Germinal center (tissue), 1 donor: ENCODE results near the gene SAE1.
"Not testable (repeated sequence)": the region's sequence is repeated elsewhere in the genome, so short reads cannot be mapped to it uniquely, and the experiment has no call there.

Source experiments
- DNase-seq: peaks from one replicate; pipeline ENCODE4 v3.0.0; 2012; ENCODE audit warnings: mixed read lengths, low spot score

Gene SAE1

GRCh38 chr19:47240996-47241918, 110.6 kb downstream of the SAE1 start:
- peak; percentile 62 for DNase-seq

- DNase-seq = no peak
These were observed 111.4 kb downstream of the SAE1 start for GRCh38 chr19:47241919-47242577.

- DNase-seq = no peak
These were observed 112.7 kb downstream of the SAE1 start for GRCh38 chr19:47243364-47243775.

GRCh38 chr19:47243776-47244547, 113.3 kb downstream of the SAE1 start:
- DNase-seq = peak; percentile 83

- DNase-seq = peak; percentile 75
These were observed 116.8 kb downstream of the SAE1 start for GRCh38 chr19:47247308-47247990.

- not testable (repeated sequence) for DNase-seq
These were observed 122.4 kb downstream of the SAE1 start for GRCh38 chr19:47253016-47253415.

GRCh38 chr19:47253467-47253881, 122.8 kb downstream of the SAE1 start:
- DNase-seq = no peak

- no peak for DNase-seq
These were observed 123.3 kb downstream of the SAE1 start for GRCh38 chr19:47253970-47254369.

GRCh38 chr19:47255879-47256692, 125.5 kb downstream of the SAE1 start, which contains the start of gene CCDC9:
Gene CCDC9, plus strand, starts transcription at chr19:47256525. Its CDS starts 1,876 bp downstream, at chr19:47258401.
- DNase-seq = no peak

- DNase-seq = peak; percentile 99
These were observed 126.2 kb downstream of the SAE1 start for GRCh38 chr19:47256693-47257410.

- no peak for DNase-seq
These were observed 127.0 kb downstream of the SAE1 start for GRCh38 chr19:47257411-47258169.

- DNase-seq = no peak
These were observed 127.8 kb downstream of the SAE1 start for GRCh38 chr19:47258434-47258833.

- no peak for DNase-seq
These were observed 128.4 kb downstream of the SAE1 start for GRCh38 chr19:47258895-47259555.
